ENCODE measurements around the gene SNF8.
A peak's percentile ranks its signal among the peaks of the same experiment; 100 is the strongest.
"Not testable (repeated sequence)": the region's sequence is repeated elsewhere in the genome, so short reads cannot be mapped to it uniquely, and the experiment has no call there.

The SNF8 gene

GRCh38 chr17:48954300-48954755, 9.7 kb upstream of the SNF8 start:
- ATAC-seq (no peak), DNase-seq (peak in 1 of 2 donors; percentile 10)
- Mint-ChIP-seq H3K4me3 (no peak overlapping the region), H3K27ac (peak overlapping the region in 1 of 2 donors; percentile 30), H3K27me3 (peaks cover 37% of the 10 kb centered on the region), H3K4me1 (peaks cover 7% of the 10 kb centered on the region), H3K9me3 (no peaks in the 10 kb centered on the region)

GRCh38 chr17:48952904-48953303, 8.3 kb upstream of the SNF8 start:
- Mint-ChIP-seq H3K4me1 (peaks cover 7% of the 10 kb centered on the region), H3K4me3 (no peak overlapping the region), H3K9me3 (no peaks in the 10 kb centered on the region), H3K27me3 (peaks cover 25% of the 10 kb centered on the region), H3K27ac (peak overlapping the region in 1 of 2 donors; percentile 9)
- no peak for ATAC-seq
- no peak for DNase-seq

- H3K27me3 Mint-ChIP-seq: peaks cover 21% of the 10 kb centered on the region
- H3K27ac Mint-ChIP-seq: no peak overlapping the region
- no peak overlapping the region for H3K4me3 Mint-ChIP-seq
- DNase-seq (no peak), ATAC-seq (no peak)
- no peaks in the 10 kb centered on the region for H3K9me3 Mint-ChIP-seq
- H3K4me1 Mint-ChIP-seq: peaks cover 7% of the 10 kb centered on the region
These were observed 6.9 kb upstream of the SNF8 start for GRCh38 chr17:48951572-48951971.

GRCh38 chr17:48945261-48945651, 614 bp upstream of the SNF8 start:
- not testable (repeated sequence) for H3K9me3 Mint-ChIP-seq, ATAC-seq, DNase-seq, H3K27me3 Mint-ChIP-seq
- Mint-ChIP-seq H3K4me1 (peaks cover 21% of the 10 kb centered on the region), H3K4me3 (peak overlapping the region; percentile 100), H3K27ac (peak overlapping the region; percentile 99 to 100)

- Mint-ChIP-seq H3K4me1 (peaks cover 7% of the 10 kb centered on the region), H3K27ac (peak overlapping the region in 1 of 2 donors; percentile 48), H3K4me3 (no peak overlapping the region), H3K27me3 (no peaks in the 10 kb centered on the region), H3K9me3 (no peaks in the 10 kb centered on the region)
- ATAC-seq: peak; percentile 40
- DNase-seq: no peak
These were observed 11.6 kb downstream of the SNF8 start for GRCh38 chr17:48933035-48933434.

- H3K27me3 Mint-ChIP-seq: no peaks in the 10 kb centered on the region
- peak overlapping the region in 1 of 2 donors; percentile 24 for H3K27ac Mint-ChIP-seq
- no peaks in the 10 kb centered on the region for H3K9me3 Mint-ChIP-seq
- ATAC-seq (no peak), DNase-seq (no peak)
- no peak overlapping the region for H3K4me3 Mint-ChIP-seq
- H3K4me1 Mint-ChIP-seq: peaks cover 16% of the 10 kb centered on the region
These were observed 14.2 kb downstream of the SNF8 start for GRCh38 chr17:48930435-48930873.

GRCh38 chr17:48929812-48930165, 14.9 kb downstream of the SNF8 start:
- ATAC-seq (no peak), DNase-seq (no peak)
- Mint-ChIP-seq H3K4me1 (peaks cover 16% of the 10 kb centered on the region), H3K9me3 (no peaks in the 10 kb centered on the region), H3K27me3 (no peaks in the 10 kb centered on the region), H3K4me3 (no peak overlapping the region), H3K27ac (peak overlapping the region in 1 of 2 donors; percentile 24)

- DNase-seq (no peak), ATAC-seq (no peak)
- Mint-ChIP-seq H3K27ac (peak overlapping the region; percentile 71 to 84), H3K27me3 (no peaks in the 10 kb centered on the region), H3K4me3 (no peak overlapping the region), H3K9me3 (no peaks in the 10 kb centered on the region), H3K4me1 (peaks cover 16% of the 10 kb centered on the region)
These were observed 15.5 kb downstream of the SNF8 start for GRCh38 chr17:48928876-48929811.

- no peaks in the 10 kb centered on the region for H3K27me3 Mint-ChIP-seq
- H3K4me3 Mint-ChIP-seq: no peak overlapping the region
- ATAC-seq (no peak), DNase-seq (no peak)
- H3K4me1 Mint-ChIP-seq: peaks cover 16% of the 10 kb centered on the region
- no peak overlapping the region for H3K27ac Mint-ChIP-seq
- no peaks in the 10 kb centered on the region for H3K9me3 Mint-ChIP-seq
These were observed 16.5 kb downstream of the SNF8 start for GRCh38 chr17:48927978-48928745.

- H3K9me3 Mint-ChIP-seq: no peaks in the 10 kb centered on the region
- DNase-seq (no peak), ATAC-seq (no peak)
- peaks cover 21% of the 10 kb centered on the region for H3K4me1 Mint-ChIP-seq
- no peak overlapping the region for H3K4me3 Mint-ChIP-seq
- H3K27me3 Mint-ChIP-seq: no peaks in the 10 kb centered on the region
- H3K27ac Mint-ChIP-seq: no peak overlapping the region
These were observed 18.7 kb downstream of the SNF8 start for GRCh38 chr17:48925991-48926342.

- ATAC-seq (no peak), DNase-seq (no peak)
- no peaks in the 10 kb centered on the region for H3K9me3 Mint-ChIP-seq
- peaks cover 23% of the 10 kb centered on the region for H3K4me1 Mint-ChIP-seq
- H3K4me3 Mint-ChIP-seq: no peak overlapping the region
- H3K27ac Mint-ChIP-seq: peak overlapping the region in 1 of 2 donors; percentile 9
- no peaks in the 10 kb centered on the region for H3K27me3 Mint-ChIP-seq
These were observed 19.2 kb downstream of the SNF8 start for GRCh38 chr17:48925251-48925990.

- Mint-ChIP-seq H3K27me3 (no peaks in the 10 kb centered on the region), H3K27ac (peak overlapping the region; percentile 99 to 100), H3K9me3 (peaks cover 0 to 5% of the 10 kb centered on the region in 2 donors), H3K4me1 (peaks cover 58% of the 10 kb centered on the region), H3K4me3 (peak overlapping the region; percentile 72 to 86)
- DNase-seq (peak; percentile 64 to 82), ATAC-seq (peak; percentile 95)
These were observed 29.0 kb downstream of the SNF8 start for GRCh38 chr17:48915459-48916282.

- peak overlapping the region; percentile 55 to 100 for H3K27ac Mint-ChIP-seq
- peak overlapping the region; percentile 2 to 89 for H3K4me3 Mint-ChIP-seq
- H3K9me3 Mint-ChIP-seq: peaks cover 0 to 5% of the 10 kb centered on the region in 2 donors
- peaks cover 85% of the 10 kb centered on the region for H3K4me1 Mint-ChIP-seq
- DNase-seq (no peak), ATAC-seq (no peak)
- no peaks in the 10 kb centered on the region for H3K27me3 Mint-ChIP-seq
These were observed 32.2 kb downstream of the SNF8 start for GRCh38 chr17:48912476-48912875.

GRCh38 chr17:48910370-48910769, 34.3 kb downstream of the SNF8 start:
- peaks cover 76% of the 10 kb centered on the region for H3K4me1 Mint-ChIP-seq
- H3K9me3 Mint-ChIP-seq: peaks cover 0 to 5% of the 10 kb centered on the region in 2 donors
- peak overlapping the region; percentile 94 to 100 for H3K27ac Mint-ChIP-seq
- no peak for DNase-seq
- no peaks in the 10 kb centered on the region for H3K27me3 Mint-ChIP-seq
- H3K4me3 Mint-ChIP-seq: peak overlapping the region; percentile 89 to 93
- ATAC-seq: no peak

Data from stimulated activated naive CD8-positive, alpha-beta T cell treated with anti-CD3 and anti-CD28 coated beads, Interleukin-15, amount 100 ng/mL, for 72 hours (primary cell).